Neural progenitor cell (in vitro differentiated cells): ENCODE results near the gene HSP90AB1. TPM values are rescaled to one million over a fixed set of nuclear protein-coding genes. Genes with fewer than 3 reads are reported as not detected.

Experiments used
- DNase-seq: peaks from one replicate; pipeline ENCODE4 v3.0.0-alpha.2; 2016; ENCODE audit warnings: low spot score
- H2AFZ ChIP-seq: fragments of 200-600 bp; sonication (generic); replicated peaks from 2 replicates; pipeline ENCODE4 v1.6.1; 2016; ENCODE audit warnings: antibody characterized with exemption
- H3F3A ChIP-seq: fragments of 200-600 bp; sonication (generic); 2 replicates; pipeline ENCODE4 v1.6.1; 2016; ENCODE audit warnings: antibody characterized with exemption, low read depth
- H3K27ac ChIP-seq: fragments of 200-600 bp; sonication (generic); 2 replicates; pipeline ENCODE4 v1.5.1; 2016; ENCODE audit warnings: mild to moderate bottlenecking
- H3K27me3 ChIP-seq: fragments of 200-600 bp; sonication (generic); 2 replicates; pipeline ENCODE4 v1.6.1; 2016; ENCODE audit warnings: mild to moderate bottlenecking, moderate library complexity
- H3K36me3 ChIP-seq: fragments of 200-600 bp; sonication (generic); 2 replicates; pipeline ENCODE4 v1.5.1; 2016
- H3K4me1 ChIP-seq: fragments of 200-600 bp; sonication (generic); 2 replicates; pipeline ENCODE4 v1.6.1; 2016; ENCODE audit warnings: mixed run types
- H3K4me2 ChIP-seq: fragments of 200-600 bp; sonication (generic); 2 replicates; pipeline ENCODE4 v1.6.1; 2016
- H3K4me3 ChIP-seq: fragments of 200-600 bp; sonication (generic); 2 replicates; pipeline ENCODE4 v1.5.1; 2016
- H3K79me2 ChIP-seq: fragments of 200-600 bp; sonication (generic); 2 replicates; pipeline ENCODE4 v1.6.1; 2016; ENCODE audit warnings: low read depth
- H3K9ac ChIP-seq: fragments of 200-600 bp; sonication (generic); 2 replicates; pipeline ENCODE4 v1.6.1; 2016
- H3K9me3 ChIP-seq: fragments of 200-600 bp; sonication (generic); 2 replicates; pipeline ENCODE4 v1.5.1; 2016; ENCODE audit warnings: low read depth
- H4K20me1 ChIP-seq: fragments of 200-600 bp; sonication (generic); 2 replicates; pipeline ENCODE4 v1.6.1; 2016; ENCODE audit warnings: low read depth
- H3K27ac Mint-ChIP-seq: 3 replicates; pipeline ENCODE4 v1.8.0; 2021; ENCODE audit warnings: mixed read lengths
- H3K27me3 Mint-ChIP-seq: 2 replicates; pipeline ENCODE4 v1.8.0; 2022; ENCODE audit warnings: low read depth, mild to moderate bottlenecking, inconsistent platforms, moderate library complexity, mixed read lengths; ENCODE audit not compliant: insufficient read depth
- H3K36me3 Mint-ChIP-seq: 3 replicates; pipeline ENCODE4 v1.8.0; 2021; ENCODE audit warnings: mixed read lengths
- H3K4me1 Mint-ChIP-seq: 3 replicates; pipeline ENCODE4 v1.8.0; 2021; ENCODE audit warnings: mixed read lengths
- H3K4me3 Mint-ChIP-seq: 3 replicates; pipeline ENCODE4 v1.8.0; 2021; ENCODE audit warnings: mild to moderate bottlenecking, moderate library complexity, mixed read lengths
- H3K9me3 Mint-ChIP-seq: 3 replicates; pipeline ENCODE4 v1.8.0; 2020; ENCODE audit warnings: mixed read lengths
- CTCF ChIP-seq: fragments of 200-600 bp; sonication (generic); IDR thresholded peaks from 2 replicates; pipeline ENCODE4 v1.5.1; 2017; ENCODE audit warnings: antibody characterized with exemption, mild to moderate bottlenecking
- EZH2 ChIP-seq: fragments of 200-600 bp; sonication (generic); IDR thresholded peaks from 2 replicates; pipeline ENCODE4 v1.6.1; 2017; ENCODE audit warnings: antibody characterized with exemption, mild to moderate bottlenecking, moderate library complexity
- EZH2phosphoT487 ChIP-seq: fragments of 200-600 bp; sonication (generic); IDR thresholded peaks from 2 replicates; pipeline ENCODE4 v1.6.1; 2017; ENCODE audit warnings: antibody characterized with exemption
- total RNA-seq: library from RNA; depleted of rRNA; stranded (reverse); fragments of >200 nt; gene quantifications from 2 replicates; pipeline ENCODE4 v1.2.3, GENCODE V29; 2015; ENCODE audit warnings: low replicate concordance

Gene HSP90AB1
- total RNA-seq, 1 donor from 2014 or later, result 2,068 TPM

- peaks cover 40% of the 10 kb centered on the region for H3F3A ChIP-seq
- TF ChIP-seq EZH2, result no peak
- TF ChIP-seq CTCF, result no peak
- TF ChIP-seq EZH2phosphoT487, result no peak
- H3K27me3 Mint-ChIP-seq, result peaks cover 10% of the 10 kb centered on the region
- peak overlapping the region; percentile 87 for H3K4me3 Mint-ChIP-seq
- H3K4me2 ChIP-seq, result no peak overlapping the region
- no peak for DNase-seq
- H3K9ac ChIP-seq, result no peak overlapping the region
- H3K4me3 ChIP-seq, result no peak overlapping the region
- peaks cover 32% of the 10 kb centered on the region for H3K79me2 ChIP-seq
- peaks cover 19% of the 10 kb centered on the region for H3K4me1 ChIP-seq
- no peaks in the 10 kb centered on the region for H3K9me3 ChIP-seq
- no peaks in the 10 kb centered on the region for H3K9me3 Mint-ChIP-seq
- peaks cover 46% of the 10 kb centered on the region for H3K4me1 Mint-ChIP-seq
- no peaks in the 10 kb centered on the region for H3K27me3 ChIP-seq
- H3K36me3 ChIP-seq, result peaks cover 2% of the 10 kb centered on the region
- peaks cover 6% of the 10 kb centered on the region for H3K36me3 Mint-ChIP-seq
- no peak overlapping the region for H3K27ac ChIP-seq
- no peak overlapping the region for H3K27ac Mint-ChIP-seq
- H2AFZ ChIP-seq, result no peak overlapping the region
- H4K20me1 ChIP-seq, result peaks cover 30% of the 10 kb centered on the region
These were observed 12.0 kb downstream of the HSP90AB1 start for GRCh38 chr6:44258921-44259320.

GRCh38 chr6:44260011-44260410 is 13.1 kb downstream of the HSP90AB1 start:
- H3K4me2 ChIP-seq, result no peak overlapping the region
- no peak for DNase-seq
- peaks cover 29% of the 10 kb centered on the region for H3F3A ChIP-seq
- peaks cover 6% of the 10 kb centered on the region for H3K27me3 Mint-ChIP-seq
- no peak overlapping the region for H3K27ac ChIP-seq
- no peak overlapping the region for H3K27ac Mint-ChIP-seq
- H3K9ac ChIP-seq, result no peak overlapping the region
- no peak for TF ChIP-seq EZH2phosphoT487
- TF ChIP-seq CTCF, result no peak
- no peak for TF ChIP-seq EZH2
- H2AFZ ChIP-seq, result no peak overlapping the region
- H3K36me3 ChIP-seq, result no peaks in the 10 kb centered on the region
- no peaks in the 10 kb centered on the region for H3K9me3 Mint-ChIP-seq
- H3K27me3 ChIP-seq, result no peaks in the 10 kb centered on the region
- H3K4me3 ChIP-seq, result no peak overlapping the region
- H3K4me3 Mint-ChIP-seq, result no peak overlapping the region
- peaks cover 35% of the 10 kb centered on the region for H3K79me2 ChIP-seq
- H3K9me3 ChIP-seq, result no peaks in the 10 kb centered on the region
- H3K4me1 ChIP-seq, result peaks cover 27% of the 10 kb centered on the region
- H3K36me3 Mint-ChIP-seq, result peaks cover 1% of the 10 kb centered on the region
- H4K20me1 ChIP-seq, result peaks cover 26% of the 10 kb centered on the region
- peaks cover 52% of the 10 kb centered on the region for H3K4me1 Mint-ChIP-seq

GRCh38 chr6:44260451-44261297 is 13.8 kb downstream of the HSP90AB1 start:
- Histone ChIP-seq H3K4me2 (no peak overlapping the region), H2AFZ (no peak overlapping the region), H3K27me3 (no peaks in the 10 kb centered on the region), H3K9me3 (no peaks in the 10 kb centered on the region), H3F3A (peaks cover 22% of the 10 kb centered on the region), H4K20me1 (peaks cover 20% of the 10 kb centered on the region), H3K36me3 (no peaks in the 10 kb centered on the region), H3K4me1 (peaks cover 27% of the 10 kb centered on the region), H3K27ac (no peak overlapping the region), H3K4me3 (no peak overlapping the region), H3K79me2 (peaks cover 28% of the 10 kb centered on the region), H3K9ac (no peak overlapping the region)
- TF ChIP-seq EZH2, result no peak
- TF ChIP-seq EZH2phosphoT487, result no peak
- TF ChIP-seq CTCF, result no peak
- Mint-ChIP-seq H3K4me3 (no peak overlapping the region), H3K9me3 (no peaks in the 10 kb centered on the region), H3K27me3 (peaks cover 6% of the 10 kb centered on the region), H3K36me3 (no peaks in the 10 kb centered on the region), H3K27ac (no peak overlapping the region), H3K4me1 (peaks cover 48% of the 10 kb centered on the region)
- DNase-seq, result no peak
